Inferior parietal cortex (tissue), 1 donor: Measurements from ENCODE around the gene PPP1CC.
"Not testable (repeated sequence)": the region's sequence is repeated elsewhere in the genome, so short reads cannot be mapped to it uniquely, and the experiment has no call there.

ENCODE experiments used
- DNase-seq: peaks from one replicate; pipeline ENCODE4 v3.0.0-alpha.2; 2016; ENCODE audit errors: extremely low spot score

Gene PPP1CC

GRCh38 chr12:110754101-110754793, 11.6 kb upstream of the PPP1CC start:
- no peak for DNase-seq

DNA sequence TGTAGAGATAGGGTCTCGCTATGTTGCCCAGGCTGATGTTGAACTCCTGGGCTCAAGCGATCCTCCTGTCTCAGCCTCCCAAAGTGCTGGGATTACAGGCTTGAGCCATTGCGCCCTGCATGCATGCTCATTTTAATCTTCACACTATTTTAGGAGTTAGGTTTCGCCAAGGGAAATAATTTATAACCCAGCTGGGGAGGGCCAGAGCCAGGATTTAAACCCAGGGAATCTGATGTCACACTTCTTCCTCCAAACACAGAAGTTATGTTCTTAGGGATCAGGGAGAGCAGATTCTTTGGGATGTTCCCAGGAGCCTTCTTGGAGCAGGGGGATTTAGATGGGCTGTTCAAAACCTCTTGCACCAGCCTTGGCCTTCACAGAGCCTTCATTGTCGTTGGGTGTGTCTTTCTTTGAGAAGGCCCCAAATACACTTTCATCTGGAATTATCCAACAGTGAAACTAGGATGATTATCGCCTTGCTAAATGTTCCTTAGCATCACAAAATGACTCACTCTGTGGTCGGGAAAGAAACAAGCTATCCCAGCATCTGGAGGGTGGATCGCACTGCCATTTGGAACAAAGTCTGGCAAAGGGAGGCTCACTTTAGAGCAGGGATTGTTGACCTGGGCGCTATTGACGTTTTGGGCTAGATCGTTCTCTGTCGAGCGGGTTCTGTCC, 8.2 kb upstream of the PPP1CC start:
- DNase-seq = no peak

GRCh38 chr12:110746550-110746949, 3.9 kb upstream of the PPP1CC start:
- no peak for DNase-seq

GRCh38 chr12:110745542-110746284, 3.0 kb upstream of the PPP1CC start:
- DNase-seq = peak; percentile 15

GRCh38 chr12:110744601-110745264, 2.0 kb upstream of the PPP1CC start:
- no peak for DNase-seq

- DNase-seq = peak; percentile 66
Observed at GRCh38 chr12:110744151-110744571, 1.5 kb upstream of the PPP1CC start.

GRCh38 chr12:110743571-110744093, 941 bp upstream of the PPP1CC start:
- peak; percentile 66 for DNase-seq

DNA sequence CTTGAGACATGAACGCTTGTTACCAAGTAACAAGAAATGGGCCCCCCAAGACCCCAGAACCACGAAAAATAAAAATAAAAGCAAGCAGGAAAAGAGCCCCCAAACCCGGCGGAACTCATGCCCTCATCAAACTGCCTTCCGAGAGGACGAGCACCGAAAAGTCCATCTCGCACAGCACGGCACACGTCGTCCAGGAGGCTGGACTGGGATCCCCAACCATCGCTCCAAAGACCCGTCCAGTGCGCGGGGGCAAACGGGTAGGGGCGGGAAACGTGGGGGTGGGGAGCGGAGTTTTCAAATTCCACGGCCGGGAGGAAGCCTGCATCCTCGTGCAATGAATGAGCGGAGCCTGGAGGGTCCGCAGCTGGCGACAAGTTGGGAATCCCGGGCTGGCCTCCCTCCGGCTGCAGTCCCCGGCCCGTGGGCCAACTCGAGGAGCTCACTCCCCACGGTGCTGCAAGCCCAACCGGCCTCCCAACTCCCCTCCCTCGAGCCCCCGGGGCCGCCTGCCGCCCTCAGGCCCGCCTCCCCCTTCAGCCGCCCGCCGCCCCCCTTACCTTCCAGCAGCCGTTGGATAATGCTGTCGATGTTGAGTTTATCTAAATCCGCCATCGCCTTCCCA, 484 bp downstream of the PPP1CC start:
- no peak for DNase-seq

GRCh38 chr12:110741341-110742095, 1.2 kb downstream of the PPP1CC start:
- peak; percentile 49 for DNase-seq

GRCh38 chr12:110739894-110740293, 2.8 kb downstream of the PPP1CC start:
- DNase-seq = no peak

- no peak for DNase-seq
Observed at GRCh38 chr12:110739488-110739887, 3.2 kb downstream of the PPP1CC start.

GRCh38 chr12:110737532-110737931, 5.2 kb downstream of the PPP1CC start:
- no peak for DNase-seq

DNA sequence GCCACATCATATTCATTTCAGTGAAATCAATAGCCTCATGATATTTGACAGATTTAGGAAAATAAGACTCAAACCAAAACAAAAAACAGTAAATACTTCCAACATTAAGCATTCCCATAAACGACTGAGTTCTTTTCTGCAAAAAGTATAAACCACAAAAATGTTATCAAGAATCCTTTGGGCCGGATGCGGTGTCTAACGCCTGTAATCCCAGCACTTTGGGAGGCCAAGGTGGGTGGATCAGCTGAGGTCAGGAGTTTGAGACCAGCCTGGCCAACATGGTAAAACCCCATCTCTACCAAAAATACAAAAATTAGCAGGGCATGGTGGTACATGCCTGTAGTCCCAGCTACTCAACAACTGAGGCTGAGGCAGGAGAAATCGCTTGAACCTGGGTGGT, 5.7 kb downstream of the PPP1CC start:
- DNase-seq = not testable (repeated sequence)

- DNase-seq = no peak
Observed at GRCh38 chr12:110733900-110734299, 8.8 kb downstream of the PPP1CC start.

- no peak for DNase-seq
Observed at GRCh38 chr12:110733089-110733715, 9.5 kb downstream of the PPP1CC start.

DNA sequence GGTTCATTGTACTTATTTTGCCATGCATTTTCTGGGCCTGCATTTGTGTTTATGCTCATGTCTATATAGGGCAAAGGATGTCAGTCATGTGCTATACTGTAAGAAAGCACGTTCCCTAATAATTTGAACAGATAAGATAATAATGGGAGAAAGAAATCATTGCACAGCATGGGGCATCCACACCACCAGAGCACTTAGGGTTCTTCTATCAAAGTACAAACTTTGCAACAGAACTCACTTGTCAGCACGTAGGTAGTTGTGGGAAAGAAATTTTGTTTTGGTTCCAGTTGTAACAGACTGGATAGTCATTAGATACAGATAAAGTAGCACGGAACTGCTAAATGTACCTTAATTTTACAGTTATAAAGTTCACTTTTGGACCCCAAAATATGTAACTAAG, 10.1 kb downstream of the PPP1CC start:
- DNase-seq = no peak

- DNase-seq = no peak
Observed at GRCh38 chr12:110731479-110731878, 11.2 kb downstream of the PPP1CC start.

GRCh38 chr12:110728628-110729027, 14.1 kb downstream of the PPP1CC start:
- DNase-seq = no peak

- no peak for DNase-seq
Observed at GRCh38 chr12:110726708-110727369, 15.9 kb downstream of the PPP1CC start.

GRCh38 chr12:110726028-110726427, 16.7 kb downstream of the PPP1CC start:
- no peak for DNase-seq
